Upper lobe of left lung (tissue), 6 donors: ENCODE data around the gene ELOVL4. TPM values are rescaled to one million over a fixed set of nuclear protein-coding genes. Genes with fewer than 3 reads are reported as not detected.
A peak's percentile ranks its signal among the peaks of the same experiment; 100 is the strongest.

Experiments
- ATAC-seq, 2 donors: fragments of 200-7000 bp; cut with Tn5 transposase; one replicate each; pipeline ENCODE4 v1.9.1; 2022; ENCODE audit warnings: mild to moderate bottlenecking in 2 of 2, moderate library complexity in 2 of 2; ENCODE audit not compliant: low FRiP score in 2 of 2
- DNase-seq, 2 donors: peaks; one replicate each; pipeline ENCODE4 v3.0.0-alpha.2; 2019 to 2020
- H3K27ac ChIP-seq, 4 donors: fragments of 200-600 bp; sonication (generic); one replicate each; pipeline ENCODE4 v1.5.1; 2016 to 2019
- H3K27me3 ChIP-seq, 4 donors: fragments of 200-600 bp; sonication (generic); one replicate each; pipeline ENCODE4 v1.5.1; 2017 to 2019
- H3K36me3 ChIP-seq, 4 donors: fragments of 200-600 bp; sonication (generic); one replicate each; pipeline ENCODE4 v1.5.1; 2016 to 2019
- H3K4me1 ChIP-seq, 4 donors: fragments of 200-600 bp; sonication (generic); one replicate each; pipeline ENCODE4 v1.5.1; 2018 to 2019
- H3K4me3 ChIP-seq, 4 donors: fragments of 200-600 bp; sonication (generic); one replicate each; pipeline ENCODE4 v1.5.1; 2017 to 2019; ENCODE audit warnings: mild to moderate bottlenecking in 2 of 4, moderate library complexity in 1 of 4
- H3K9me3 ChIP-seq, 4 donors: fragments of 200-600 bp; sonication (generic); one replicate each; pipeline ENCODE4 v1.5.1; 2018 to 2019
- EP300 ChIP-seq, 4 donors: sonication (generic); formaldehyde crosslinking; IDR thresholded peaks; one replicate each; pipeline ENCODE4 v1.5.1; 2017; ENCODE audit warnings: antibody characterized with exemption in 4 of 4, control low read depth in 2 of 4
- POLR2A ChIP-seq, 4 donors: fragments of 450-650 bp; IDR thresholded peaks; one replicate each; pipeline ENCODE4 v1.5.1; 2016 to 2017; ENCODE audit warnings: antibody characterized with exemption in 4 of 4, mild to moderate bottlenecking in 2 of 4
- POLR2AphosphoS5 ChIP-seq, 2 donors: sonication (generic); formaldehyde crosslinking; IDR thresholded peaks; one replicate each; pipeline ENCODE4 v1.5.1; 2017; ENCODE audit warnings: antibody characterized with exemption in 2 of 2
- WGBS, 2 donors: methylation state at CpG; one replicate each; pipeline ENCODE4 v1.1.5; 2017 to 2018; 5-methylcytosine and 5-hydroxymethylcytosine counted together
- total RNA-seq, 6 donors: library from RNA; depleted of rRNA in 4 of 6; stranded (reverse); fragments of >200 nt in 4 of 6; gene quantifications; one replicate each; pipeline versions ENCODE4 v1.1.0 to v1.2.1, GENCODE V29; 2016 to 2021
- TF ChIP-seq, protein P1 (sequence below), 6 experiments: fragments of 450-650 bp in 4 of 6; fragments of 200-600 bp in 2 of 6; sonication (generic) in 2 of 6; IDR thresholded peaks; one replicate each; pipeline ENCODE4 v1.5.1; 2016 to 2019; ENCODE audit warnings: antibody characterized with exemption in 6 of 6
- donor health status: DM: no; HTN: no; CAD: no; lungs with moderate emphysema.
- donor health status: DM: no; HTN: yes; CAD: no; lungs with severe emphysema.

ELOVL4 gene
- total RNA-seq, 6 donors from 2014 or later: 0.17 to 0.49 (median 0.37) TPM; not detected in 3

- Histone ChIP-seq H3K9me3 (no peaks in the 10 kb centered on the region), H3K36me3 (no peaks in the 10 kb centered on the region), H3K27ac (no peak overlapping the region), H3K4me1 (no peaks in the 10 kb centered on the region), H3K4me3 (no peak overlapping the region), H3K27me3 (no peaks in the 10 kb centered on the region)
- ATAC-seq: peak in 1 of 2 donors; percentile 24
- no peak for DNase-seq
- WGBS, 2 donors: 54 to 63% methylated on average over 1 of the region's 1 CpG
- TF ChIP-seq POLR2AphosphoS5 (IDR thresholded peaks at IDR 0.05) (no peak), POLR2A (IDR thresholded peaks at IDR 0.05) (no peak)
Measured at GRCh38 chr6:79894939-79895338, 52.4 kb downstream of the ELOVL4 start.

DNA sequence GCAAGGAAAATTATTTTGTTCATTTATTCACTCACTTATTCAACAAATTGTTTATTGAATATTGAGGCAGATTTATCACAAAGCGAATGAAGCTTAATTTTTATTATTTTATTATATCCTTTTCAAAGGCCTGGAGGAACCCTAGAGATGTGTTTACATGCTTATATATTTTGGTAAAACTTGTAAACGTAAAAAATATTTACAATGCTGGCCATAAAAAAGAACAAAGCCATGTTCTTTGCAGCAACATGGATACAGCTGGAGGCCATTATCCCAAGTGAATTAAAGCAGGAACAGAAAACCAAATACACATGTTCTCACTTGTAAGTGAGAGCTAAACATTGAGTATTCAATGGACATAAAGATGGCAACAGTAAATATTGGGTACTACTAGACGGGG lies 58.8 kb downstream of the ELOVL4 start:
- no peak overlapping the region for H3K27ac ChIP-seq
- H3K4me3 ChIP-seq: no peak overlapping the region
- WGBS, 2 donors: 64 to 87% methylated on average over 2 to 3 of the region's 3 CpGs
- no peaks in the 10 kb centered on the region for H3K27me3 ChIP-seq
- no peaks in the 10 kb centered on the region for H3K9me3 ChIP-seq
- TF ChIP-seq POLR2AphosphoS5 (IDR thresholded peaks at IDR 0.05): no peak
- TF ChIP-seq, protein P1, sequence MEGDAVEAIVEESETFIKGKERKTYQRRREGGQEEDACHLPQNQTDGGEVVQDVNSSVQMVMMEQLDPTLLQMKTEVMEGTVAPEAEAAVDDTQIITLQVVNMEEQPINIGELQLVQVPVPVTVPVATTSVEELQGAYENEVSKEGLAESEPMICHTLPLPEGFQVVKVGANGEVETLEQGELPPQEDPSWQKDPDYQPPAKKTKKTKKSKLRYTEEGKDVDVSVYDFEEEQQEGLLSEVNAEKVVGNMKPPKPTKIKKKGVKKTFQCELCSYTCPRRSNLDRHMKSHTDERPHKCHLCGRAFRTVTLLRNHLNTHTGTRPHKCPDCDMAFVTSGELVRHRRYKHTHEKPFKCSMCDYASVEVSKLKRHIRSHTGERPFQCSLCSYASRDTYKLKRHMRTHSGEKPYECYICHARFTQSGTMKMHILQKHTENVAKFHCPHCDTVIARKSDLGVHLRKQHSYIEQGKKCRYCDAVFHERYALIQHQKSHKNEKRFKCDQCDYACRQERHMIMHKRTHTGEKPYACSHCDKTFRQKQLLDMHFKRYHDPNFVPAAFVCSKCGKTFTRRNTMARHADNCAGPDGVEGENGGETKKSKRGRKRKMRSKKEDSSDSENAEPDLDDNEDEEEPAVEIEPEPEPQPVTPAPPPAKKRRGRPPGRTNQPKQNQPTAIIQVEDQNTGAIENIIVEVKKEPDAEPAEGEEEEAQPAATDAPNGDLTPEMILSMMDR (IDR thresholded peaks at IDR 0.05): no peak
- TF ChIP-seq POLR2A (IDR thresholded peaks at IDR 0.05): no peak
- no peak for TF ChIP-seq EP300 (IDR thresholded peaks at IDR 0.05)
- ATAC-seq (no peak), DNase-seq (no peak)
- H3K4me1 ChIP-seq: no peaks in the 10 kb centered on the region
- H3K36me3 ChIP-seq: no peaks in the 10 kb centered on the region

- Histone ChIP-seq H3K4me1 (no peaks in the 10 kb centered on the region), H3K36me3 (no peaks in the 10 kb centered on the region), H3K27me3 (no peaks in the 10 kb centered on the region), H3K9me3 (no peaks in the 10 kb centered on the region), H3K4me3 (no peak overlapping the region), H3K27ac (no peak overlapping the region)
- TF ChIP-seq EP300 (IDR thresholded peaks at IDR 0.05) (no peak), POLR2AphosphoS5 (IDR thresholded peaks at IDR 0.05) (no peak), POLR2A (IDR thresholded peaks at IDR 0.05) (no peak)
- TF ChIP-seq, protein P1 (IDR thresholded peaks at IDR 0.05): no peak
- 87 to 100% methylated on average over 3 to 6 of the region's 6 CpGs for WGBS, 2 donors
- peak in 1 of 2 donors; percentile 23 for DNase-seq
- ATAC-seq: peak; percentile 17 to 59
Measured at GRCh38 chr6:79878142-79878748, 69.1 kb downstream of the ELOVL4 start.

DNA sequence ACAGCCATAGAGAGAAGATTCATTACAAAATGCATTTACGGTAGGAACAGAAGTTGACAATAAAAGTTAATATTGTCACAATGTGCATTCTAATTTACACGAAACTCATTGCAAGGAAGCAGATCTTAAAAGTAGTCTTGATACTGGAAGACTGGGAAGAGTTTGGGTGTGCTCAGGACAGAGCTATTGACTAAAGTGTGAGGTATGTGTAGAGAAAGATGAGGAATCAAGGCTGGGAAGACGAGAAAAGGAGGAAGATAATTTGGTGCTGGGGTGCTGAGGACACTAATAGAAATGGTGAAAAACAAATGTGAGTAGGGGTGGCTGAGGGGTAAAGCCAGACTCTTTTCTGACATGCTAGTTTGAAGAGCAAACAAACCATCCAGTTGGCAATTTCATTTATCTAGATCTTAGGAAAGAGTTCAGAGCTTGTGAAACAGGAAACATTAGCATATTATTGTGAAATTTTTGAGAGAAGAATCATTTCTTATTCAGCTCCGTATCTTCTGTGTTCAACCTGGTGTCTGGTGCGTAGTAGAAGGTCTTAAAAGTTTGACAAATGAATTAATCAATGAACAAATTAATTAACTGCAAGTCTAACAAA lies 72.7 kb downstream of the ELOVL4 start:
- DNase-seq: no peak

GRCh38 chr6:79872986-79873385 lies 74.4 kb downstream of the ELOVL4 start:
- TF ChIP-seq EP300 (IDR thresholded peaks at IDR 0.05) (no peak), POLR2A (IDR thresholded peaks at IDR 0.05) (no peak), POLR2AphosphoS5 (IDR thresholded peaks at IDR 0.05) (no peak)
- TF ChIP-seq, protein P1 (IDR thresholded peaks at IDR 0.05): no peak
- Histone ChIP-seq H3K4me3 (no peak overlapping the region), H3K27me3 (no peaks in the 10 kb centered on the region), H3K4me1 (peaks cover 0 to 7% (median 5%) of the 10 kb centered on the region in 4 donors), H3K27ac (no peak overlapping the region), H3K36me3 (no peaks in the 10 kb centered on the region), H3K9me3 (no peaks in the 10 kb centered on the region)
- no peak for ATAC-seq
- no peak for DNase-seq
- WGBS, 2 donors: 54 to 61% methylated on average over 2 of the region's 2 CpGs

More for the DNA sequence above, 72.7 kb downstream of the ELOVL4 start:
- Histone ChIP-seq H3K4me3 (no peak overlapping the region), H3K4me1 (peaks cover 0 to 4% (median 2%) of the 10 kb centered on the region in 4 donors), H3K9me3 (no peaks in the 10 kb centered on the region), H3K27me3 (no peaks in the 10 kb centered on the region), H3K27ac (no peak overlapping the region), H3K36me3 (no peaks in the 10 kb centered on the region)
- TF ChIP-seq POLR2AphosphoS5 (IDR thresholded peaks at IDR 0.05) (no peak), EP300 (IDR thresholded peaks at IDR 0.05) (no peak), POLR2A (IDR thresholded peaks at IDR 0.05) (no peak)
- TF ChIP-seq, protein P1 (IDR thresholded peaks at IDR 0.05): no peak
- ATAC-seq: no peak
- WGBS, 2 donors: 61 to 69% methylated on average over 5 of the region's 5 CpGs
